GM18858 (cell line): Measurements from ENCODE around the gene TMEM145.

ENCODE experiments used
- ATAC-seq: cut with Tn5 transposase; IDR thresholded peaks from one replicate; pipeline ENCODE4 v1.9.1; 2021; ENCODE audit not compliant: unreplicated experiment

Gene TMEM145

GRCh38 chr19:42357290-42357689 lies 44.2 kb downstream of the TMEM145 start:
- ATAC-seq: no peak

GRCh38 chr19:42360787-42361544 lies 47.9 kb downstream of the TMEM145 start:
- ATAC-seq: no peak

- ATAC-seq: no peak
Measured at GRCh38 chr19:42361545-42361910, 48.4 kb downstream of the TMEM145 start.

GRCh38 chr19:42362342-42362741 lies 49.2 kb downstream of the TMEM145 start:
- no peak for ATAC-seq

GRCh38 chr19:42362891-42363440 lies 49.9 kb downstream of the TMEM145 start:
- no peak for ATAC-seq

GRCh38 chr19:42363614-42364346 lies 50.7 kb downstream of the TMEM145 start:
- ATAC-seq: no peak

GRCh38 chr19:42366673-42367072 lies 53.6 kb downstream of the TMEM145 start:
- no peak for ATAC-seq

GRCh38 chr19:42367929-42368328 lies 54.8 kb downstream of the TMEM145 start:
- ATAC-seq: no peak

- no peak for ATAC-seq
Measured at GRCh38 chr19:42368360-42368759, 55.3 kb downstream of the TMEM145 start.

GRCh38 chr19:42368765-42369164 lies 55.7 kb downstream of the TMEM145 start:
- ATAC-seq: no peak

- ATAC-seq: no peak
Measured at GRCh38 chr19:42369433-42370067, 56.4 kb downstream of the TMEM145 start.

GRCh38 chr19:42370068-42370520 lies 57.0 kb downstream of the TMEM145 start:
- no peak for ATAC-seq

- ATAC-seq: no peak
Measured at GRCh38 chr19:42370626-42371175, 57.6 kb downstream of the TMEM145 start.
